ENCODE measurements around the gene IGSF21. TPM values are rescaled to one million over a fixed set of nuclear protein-coding genes. Genes with fewer than 3 reads are reported as not detected.
A peak's percentile ranks its signal among the peaks of the same experiment; 100 is the strongest.

IGSF21 gene
- total and polyA plus RNA-seq, 10 of the 15 experiments (the other 5 are each of a cell fraction or from before 2014, with no cell fraction given), result 0.03 to 0.49 TPM; not detected in 8

DNA sequence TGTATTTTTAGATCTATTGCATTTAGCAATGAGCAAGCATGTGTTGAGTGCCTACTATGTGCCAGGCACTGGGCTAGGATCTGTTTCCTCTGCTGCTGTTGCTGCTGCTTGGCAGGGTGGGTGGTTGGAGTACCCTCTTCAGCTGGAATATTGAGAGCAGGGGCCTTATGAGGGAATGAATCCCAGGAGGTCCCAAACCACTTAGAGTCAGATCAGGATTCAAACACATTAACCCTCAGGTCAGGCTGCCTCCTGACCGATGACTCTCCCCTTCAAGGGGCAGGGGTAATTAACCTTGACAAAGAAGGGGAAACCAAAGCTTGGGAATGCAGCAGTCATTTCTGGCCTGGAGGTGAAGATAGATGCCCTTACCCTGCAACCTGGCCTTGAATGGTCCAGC is 138.0 kb downstream of the IGSF21 start (continued):
- no peak for TF ChIP-seq BCL11A (IDR thresholded peaks at IDR 0.05; ENCODE audit: low read depth, low read length)
- TF ChIP-seq CHD4 (IDR thresholded peaks at IDR 0.05), result no peak
- no peak for TF ChIP-seq E2F4 (IDR thresholded peaks at IDR 0.05; ENCODE audit: low read depth, low read length)
- no peak for TF ChIP-seq MYB (IDR thresholded peaks at IDR 0.05; ENCODE audit: borderline replicate concordance, low read depth, low read length)

GRCh38 chr1:18246543-18246942 is 138.9 kb downstream of the IGSF21 start:
- no peak for DNase-seq (ENCODE audit: low read depth, low spot score)
- SMC1A ChIA-PET (ENCODE audit: uncharacterized antibody, unreplicated experiment), result interaction anchor here (0.7 to 1.6 kb wide), 3 partner anchors 12 to 56 kb away, joined by 3 to 4 read pairs (median 3); no protein-coding TSS in a partner anchor

More at GRCh38 chr1:18246543-18246942, 138.9 kb downstream of the IGSF21 start:
- H3K4me2 ChIP-seq (ENCODE audit: control insufficient read depth, insufficient read depth), result no peak overlapping the region
- BruUV-seq (replicated peaks), result no TSS peak
- POLR2A ChIA-PET, result no interaction called here
- no peak overlapping the region for H3K4me3 ChIP-seq
- intact Hi-C loops (cut with micrococcal nuclease; ENCODE audit: unreplicated experiment), result no loop called here
- no peak overlapping the region for H2AFZ ChIP-seq (ENCODE audit: control insufficient read depth, low read depth, low read length)
- no peak for ATAC-seq
- H3K4me1 ChIP-seq (ENCODE audit: control insufficient read depth, insufficient read depth, low read length), result no peaks in the 10 kb centered on the region
- TF ChIP-seq MTA3 (IDR thresholded peaks at IDR 0.05; ENCODE audit: borderline replicate concordance, low read length) (no peak), ZZZ3 (IDR thresholded peaks at IDR 0.05; ENCODE audit: control insufficient read depth, insufficient read length, low read depth) (no peak)
- TF ChIP-seq, protein P1, sequence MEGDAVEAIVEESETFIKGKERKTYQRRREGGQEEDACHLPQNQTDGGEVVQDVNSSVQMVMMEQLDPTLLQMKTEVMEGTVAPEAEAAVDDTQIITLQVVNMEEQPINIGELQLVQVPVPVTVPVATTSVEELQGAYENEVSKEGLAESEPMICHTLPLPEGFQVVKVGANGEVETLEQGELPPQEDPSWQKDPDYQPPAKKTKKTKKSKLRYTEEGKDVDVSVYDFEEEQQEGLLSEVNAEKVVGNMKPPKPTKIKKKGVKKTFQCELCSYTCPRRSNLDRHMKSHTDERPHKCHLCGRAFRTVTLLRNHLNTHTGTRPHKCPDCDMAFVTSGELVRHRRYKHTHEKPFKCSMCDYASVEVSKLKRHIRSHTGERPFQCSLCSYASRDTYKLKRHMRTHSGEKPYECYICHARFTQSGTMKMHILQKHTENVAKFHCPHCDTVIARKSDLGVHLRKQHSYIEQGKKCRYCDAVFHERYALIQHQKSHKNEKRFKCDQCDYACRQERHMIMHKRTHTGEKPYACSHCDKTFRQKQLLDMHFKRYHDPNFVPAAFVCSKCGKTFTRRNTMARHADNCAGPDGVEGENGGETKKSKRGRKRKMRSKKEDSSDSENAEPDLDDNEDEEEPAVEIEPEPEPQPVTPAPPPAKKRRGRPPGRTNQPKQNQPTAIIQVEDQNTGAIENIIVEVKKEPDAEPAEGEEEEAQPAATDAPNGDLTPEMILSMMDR (IDR thresholded peaks at IDR 0.05 in 2 of 3, conservative IDR thresholded peaks at IDR 0.05 in 1 of 3; ENCODE audit: control insufficient read depth in 2 of 3, extremely low read depth in 1 of 3, insufficient read depth in 1 of 3, low read depth in 3 of 3, low read length in 3 of 3), result peak in 1 of 3 experiments; percentile 15; a peak in 2 of 6 replicates
- no peaks in the 10 kb centered on the region for H4K20me1 ChIP-seq (ENCODE audit: control insufficient read depth, insufficient read depth)
- WGBS (ENCODE audit: insufficient coverage, insufficient replicate concordance, low lambda C conversion rate, missing lambda C conversion rate), result 18% methylated on average over 6 of the region's 6 CpGs
- H3K27ac ChIP-seq (ENCODE audit: control insufficient read depth, insufficient read depth), result no peak overlapping the region
- no peak for FAIRE-seq
- CTCF ChIA-PET, result interaction anchor here (0.7 to 2.4 kb wide), 8 partner anchors 12 to 1974 kb away, joined by 3 to 12 read pairs (median 4); no protein-coding TSS in a partner anchor
- peaks cover 1% of the 10 kb centered on the region; the same call in 1 of the 3 replicates for H3K9me3 ChIP-seq (replicated peaks; ENCODE audit: control insufficient read depth, insufficient read depth, low read length)
- in situ Hi-C loops (cut with MboI), result no loop called here
- RAD21 ChIA-PET (ENCODE audit: unreplicated experiment), result interaction anchor here (1.0 kb wide), 1 partner anchor 56 kb away, joined by 3 read pairs; no protein-coding TSS in a partner anchor
- H3K27me3 ChIP-seq (replicated peaks in 1 of 2; ENCODE audit: control insufficient read depth in 2 of 2, insufficient read depth in 2 of 2, low read length in 1 of 2), result no peaks in the 10 kb centered on the region; a peak in 1 of 4 replicates
- no peaks in the 10 kb centered on the region for H3K79me2 ChIP-seq (ENCODE audit: control insufficient read depth, insufficient read depth, low read length)
- H3K9ac ChIP-seq (ENCODE audit: control insufficient read depth, insufficient read depth, low read length), result no peak overlapping the region
- H3K36me3 ChIP-seq (ENCODE audit: control insufficient read depth in 2 of 2, insufficient read depth in 2 of 2, low read length in 1 of 2), result no peaks in the 10 kb centered on the region

All from GM12878 (cell line).